ENCODE results near the gene TMEM184B. TPM values are rescaled to one million over a fixed set of nuclear protein-coding genes. Genes with fewer than 3 reads are reported as not detected.

Gene TMEM184B
- total RNA-seq, 4 donors from 2014 or later = 18.7 to 88.4 (median 41.1) TPM

DNA sequence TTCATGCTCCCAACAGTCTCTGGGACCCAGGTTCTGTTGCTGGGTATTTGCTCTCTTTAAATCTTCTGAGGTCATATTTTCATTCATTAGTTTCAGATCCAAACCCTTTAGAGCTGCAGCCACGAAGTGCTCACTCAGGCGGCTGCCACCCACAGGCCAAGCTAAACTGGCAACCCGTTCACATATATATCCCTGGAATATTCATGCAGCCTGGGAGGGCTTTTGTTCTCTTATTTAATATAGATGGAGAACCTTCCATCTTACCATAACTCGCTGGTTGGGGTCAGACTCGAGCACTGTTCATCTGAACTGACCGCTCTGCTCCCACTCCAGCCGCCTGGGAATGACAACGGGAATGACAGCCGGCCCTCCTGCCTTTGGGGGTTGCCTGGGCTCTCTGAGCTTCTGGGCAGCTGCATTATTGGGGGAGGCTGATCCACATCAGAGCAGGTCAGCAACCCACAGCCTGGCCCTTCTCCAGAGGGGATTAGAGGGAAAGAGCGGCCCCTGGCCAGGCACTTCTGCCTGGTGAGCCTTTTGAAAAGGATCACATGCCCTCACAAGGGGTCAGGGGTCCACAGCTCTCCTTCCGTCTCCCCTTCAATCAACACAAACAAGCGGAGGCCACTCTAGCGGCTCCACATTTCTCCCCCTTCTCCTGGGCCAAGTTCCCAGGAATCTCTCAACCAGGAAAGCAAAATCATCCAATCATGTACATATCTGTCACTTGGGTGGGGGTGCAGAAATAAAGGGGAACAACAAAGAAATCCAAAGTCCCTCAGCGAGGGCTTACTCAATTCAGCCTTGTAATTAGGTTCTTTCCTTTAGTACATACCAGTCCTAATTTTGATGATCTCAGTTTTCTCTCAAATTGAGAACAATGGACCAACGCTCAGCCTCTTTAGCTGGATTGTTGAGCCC lies 11.8 kb downstream of the TMEM184B start:
- TF ChIP-seq EP300 (IDR thresholded peaks at IDR 0.05; ENCODE audit: low read depth) = no peak
- TF ChIP-seq, protein P1, sequence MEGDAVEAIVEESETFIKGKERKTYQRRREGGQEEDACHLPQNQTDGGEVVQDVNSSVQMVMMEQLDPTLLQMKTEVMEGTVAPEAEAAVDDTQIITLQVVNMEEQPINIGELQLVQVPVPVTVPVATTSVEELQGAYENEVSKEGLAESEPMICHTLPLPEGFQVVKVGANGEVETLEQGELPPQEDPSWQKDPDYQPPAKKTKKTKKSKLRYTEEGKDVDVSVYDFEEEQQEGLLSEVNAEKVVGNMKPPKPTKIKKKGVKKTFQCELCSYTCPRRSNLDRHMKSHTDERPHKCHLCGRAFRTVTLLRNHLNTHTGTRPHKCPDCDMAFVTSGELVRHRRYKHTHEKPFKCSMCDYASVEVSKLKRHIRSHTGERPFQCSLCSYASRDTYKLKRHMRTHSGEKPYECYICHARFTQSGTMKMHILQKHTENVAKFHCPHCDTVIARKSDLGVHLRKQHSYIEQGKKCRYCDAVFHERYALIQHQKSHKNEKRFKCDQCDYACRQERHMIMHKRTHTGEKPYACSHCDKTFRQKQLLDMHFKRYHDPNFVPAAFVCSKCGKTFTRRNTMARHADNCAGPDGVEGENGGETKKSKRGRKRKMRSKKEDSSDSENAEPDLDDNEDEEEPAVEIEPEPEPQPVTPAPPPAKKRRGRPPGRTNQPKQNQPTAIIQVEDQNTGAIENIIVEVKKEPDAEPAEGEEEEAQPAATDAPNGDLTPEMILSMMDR (IDR thresholded peaks at IDR 0.05) = peak in 1 of 5 experiments; percentile 5
- no peak for TF ChIP-seq POLR2A (IDR thresholded peaks at IDR 0.05)
- TF ChIP-seq POLR2AphosphoS5 (IDR thresholded peaks at IDR 0.05) = no peak
- 60 to 76% methylated on average over 5 to 15 of the region's 15 CpGs for WGBS, 2 donors (ENCODE audit: low coverage in 1 of 2)
- in situ Hi-C loops (cut with MboI; ENCODE audit: low pct_ligation_motif_present in 1 of 4, low pct_unique_long_range_greater_than_20kb in 1 of 4, low sequenced_read_pairs in 3 of 4) = loop anchor here in 2 of 4 donors (10.0 kb wide), 1 partner anchor 94 kb away; no protein-coding TSS in a partner anchor
- no peak for DNase-seq
- Histone ChIP-seq H3K9me3 (no peaks in the 10 kb centered on the region), H3K27ac (peak overlapping the region; percentile 80 to 88 (median 88)), H3K36me3 (no peaks in the 10 kb centered on the region), H3K27me3 (no peaks in the 10 kb centered on the region), H3K4me3 (no peak overlapping the region), H3K4me1 (peaks cover 29 to 67% (median 60%) of the 10 kb centered on the region in 4 donors)
- intact Hi-C loops (cut with DNase I; ENCODE audit: low total_unique reads) = loop anchor here (5.0 kb wide), 1 partner anchor 56 kb away; the partner anchor contains the start of gene CSNK1E

DNA sequence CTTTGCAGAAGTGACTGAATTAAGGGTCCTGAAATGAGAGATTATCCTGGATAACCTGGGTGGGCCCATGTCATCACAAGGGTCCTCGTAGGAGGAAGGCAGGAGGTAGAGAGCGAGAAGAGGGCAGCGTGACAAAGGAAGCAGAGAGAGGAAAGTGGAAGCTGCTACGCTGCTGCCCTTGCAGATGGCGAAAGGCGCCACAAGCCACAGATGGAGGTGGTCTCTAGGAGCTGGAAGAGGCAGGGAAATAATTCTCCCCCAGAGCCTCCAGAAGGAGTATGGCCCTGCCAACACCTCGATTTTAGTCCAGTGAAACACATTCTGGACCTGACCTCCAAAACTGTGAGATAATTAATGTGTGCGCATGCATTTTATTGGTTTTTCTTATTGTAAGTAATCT lies 13.4 kb downstream of the TMEM184B start:
- peak overlapping the region; percentile 80 to 88 (median 88) for H3K27ac ChIP-seq
- no peaks in the 10 kb centered on the region for H3K36me3 ChIP-seq
- in situ Hi-C loops (cut with MboI; ENCODE audit: low pct_ligation_motif_present in 1 of 4, low pct_unique_long_range_greater_than_20kb in 1 of 4, low sequenced_read_pairs in 3 of 4) = no loop called here
- WGBS, 2 donors (ENCODE audit: low coverage in 1 of 2) = 80 to 81% methylated on average over 4 to 8 of the region's 8 CpGs
- no peak overlapping the region for H3K4me3 ChIP-seq
- DNase-seq = no peak
- intact Hi-C loops (cut with DNase I; ENCODE audit: low total_unique reads) = no loop called here
- H3K4me1 ChIP-seq = peaks cover 27 to 63% (median 57%) of the 10 kb centered on the region in 4 donors
- H3K27me3 ChIP-seq = no peaks in the 10 kb centered on the region
- no peaks in the 10 kb centered on the region for H3K9me3 ChIP-seq
- TF ChIP-seq, protein P1 (IDR thresholded peaks at IDR 0.05) = no peak
- TF ChIP-seq POLR2AphosphoS5 (IDR thresholded peaks at IDR 0.05) (no peak), EP300 (IDR thresholded peaks at IDR 0.05; ENCODE audit: low read depth) (no peak), POLR2A (IDR thresholded peaks at IDR 0.05) (no peak)

DNA sequence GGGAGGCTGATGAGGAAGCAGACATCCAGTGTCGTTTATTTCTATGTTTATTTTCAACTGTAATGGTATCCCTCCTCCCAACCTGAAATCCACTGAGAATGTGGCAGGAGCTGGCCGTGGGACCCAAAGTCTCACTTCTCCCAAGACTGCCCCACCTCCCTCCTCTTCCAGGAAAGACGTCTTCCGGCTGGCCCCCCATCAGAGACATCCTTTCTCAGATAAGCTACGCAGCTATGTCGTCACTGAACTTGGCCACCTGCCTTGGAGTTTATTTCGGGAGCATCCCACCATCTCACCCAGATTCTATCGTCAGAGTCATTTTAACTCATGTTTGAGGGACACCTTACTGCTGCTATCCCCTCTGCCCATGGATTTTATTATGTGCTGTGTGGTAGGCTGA lies 13.9 kb downstream of the TMEM184B start:
- WGBS, 2 donors (ENCODE audit: low coverage in 1 of 2) = 30 to 63% methylated on average over 4 to 8 of the region's 8 CpGs
- Histone ChIP-seq H3K4me1 (peaks cover 27 to 63% (median 57%) of the 10 kb centered on the region in 4 donors), H3K9me3 (no peaks in the 10 kb centered on the region), H3K27ac (peak overlapping the region; percentile 80 to 88 (median 88)), H3K27me3 (no peaks in the 10 kb centered on the region), H3K36me3 (no peaks in the 10 kb centered on the region), H3K4me3 (no peak overlapping the region)
- TF ChIP-seq, protein P1 (IDR thresholded peaks at IDR 0.05) = no peak
- TF ChIP-seq EP300 (IDR thresholded peaks at IDR 0.05; ENCODE audit: low read depth) (no peak), POLR2AphosphoS5 (IDR thresholded peaks at IDR 0.05) (no peak), POLR2A (IDR thresholded peaks at IDR 0.05) (no peak)
- intact Hi-C loops (cut with DNase I; ENCODE audit: low total_unique reads) = no loop called here
- no peak for DNase-seq
- in situ Hi-C loops (cut with MboI; ENCODE audit: low pct_ligation_motif_present in 1 of 4, low pct_unique_long_range_greater_than_20kb in 1 of 4, low sequenced_read_pairs in 3 of 4) = no loop called here

DNA sequence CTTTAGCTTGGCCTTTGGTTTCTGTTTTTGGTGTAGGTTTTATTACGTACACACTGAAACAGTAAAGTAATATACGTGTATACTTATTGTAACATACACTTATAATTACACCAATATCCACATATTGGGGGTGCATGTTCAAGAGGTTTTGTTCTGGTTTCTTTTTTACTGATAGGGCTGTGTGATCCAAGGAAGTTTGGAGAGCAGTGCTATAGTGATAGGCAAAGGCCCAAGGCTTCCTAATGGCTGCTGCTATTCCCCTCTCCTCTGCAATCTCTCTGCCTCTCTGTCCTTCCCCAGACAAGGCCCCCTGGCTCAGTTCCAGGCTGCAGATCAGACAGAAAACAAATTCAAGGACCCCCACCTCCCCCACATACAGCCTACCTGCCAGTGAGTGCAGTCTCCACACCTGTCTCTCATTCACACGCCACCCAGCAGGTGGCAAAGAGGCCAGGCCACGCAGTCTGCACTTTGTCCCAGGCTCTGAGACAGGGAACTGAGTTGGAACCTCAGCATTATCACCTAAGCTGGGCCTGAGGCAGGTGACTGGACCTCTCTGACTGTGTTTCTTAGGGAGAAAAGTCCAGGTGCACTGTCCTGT lies 15.1 kb downstream of the TMEM184B start:
- H3K36me3 ChIP-seq = no peaks in the 10 kb centered on the region
- WGBS, 2 donors (ENCODE audit: low coverage in 1 of 2) = 31 to 50% methylated on average over 2 to 4 of the region's 4 CpGs
- no peak for TF ChIP-seq POLR2AphosphoS5 (IDR thresholded peaks at IDR 0.05)
- TF ChIP-seq, protein P1 (IDR thresholded peaks at IDR 0.05) = peak in 4 of 5 experiments; percentile 23 to 66 (median 36)
- H3K9me3 ChIP-seq = no peaks in the 10 kb centered on the region
- H3K27ac ChIP-seq = peak overlapping the region; percentile 80 to 88 (median 88)
- H3K27me3 ChIP-seq = no peaks in the 10 kb centered on the region
- peak overlapping the region in 2 of 4 donors; percentile 3 to 38 for H3K4me3 ChIP-seq
- intact Hi-C loops (cut with DNase I; ENCODE audit: low total_unique reads) (no loop called here), in situ Hi-C loops (cut with MboI; ENCODE audit: low pct_ligation_motif_present in 1 of 4, low pct_unique_long_range_greater_than_20kb in 1 of 4, low sequenced_read_pairs in 3 of 4) (no loop called here)
- peaks cover 27 to 63% (median 56%) of the 10 kb centered on the region in 4 donors for H3K4me1 ChIP-seq
- DNase-seq = peak; percentile 66
